ENCODE measurements around the gene BET1L. TPM values are rescaled to one million over a fixed set of nuclear protein-coding genes. Genes with fewer than 3 reads are reported as not detected.
"Not testable (repeated sequence)": the region's sequence is repeated elsewhere in the genome, so short reads cannot be mapped to it uniquely, and the experiment has no call there.

Gene BET1L
- total and polyA plus RNA-seq, 12 donors, result 16.2 to 89.7 (median 45.5) TPM

DNA sequence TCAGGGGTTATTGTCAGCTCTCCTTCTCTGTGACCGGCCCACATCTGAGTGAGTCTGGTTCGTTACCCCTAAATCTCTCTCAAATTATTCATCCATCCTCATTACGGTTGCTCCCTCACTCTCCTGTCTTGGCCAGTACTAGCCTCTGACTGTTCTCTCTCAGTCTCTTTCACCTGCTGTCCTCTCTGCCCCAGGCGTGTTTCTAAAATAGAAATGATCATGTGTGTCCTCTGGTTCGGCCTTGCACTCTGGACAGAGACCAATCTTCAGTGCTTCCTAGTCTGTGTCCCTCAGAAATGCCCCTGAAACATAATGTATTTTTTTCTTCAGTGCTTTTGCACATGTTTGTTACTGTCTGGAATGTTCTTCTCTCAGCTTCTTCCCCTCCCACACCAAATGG lies 34.4 kb upstream of the BET1L start:
- Histone ChIP-seq H3K36me3 (replicated peaks in 1 of 2) (peaks cover 0 to 45% of the 10 kb centered on the region in 2 donors), H3K27me3 (no peaks in the 10 kb centered on the region), H3K4me3 (no peak overlapping the region), H3K9me3 (replicated peaks in 1 of 3) (no peaks in the 10 kb centered on the region), H3K4me1 (replicated peaks in 1 of 2) (peaks cover 8 to 24% of the 10 kb centered on the region in 2 donors), H3K27ac (no peak overlapping the region)
- 67 to 80% (median 73%) methylated on average over 5 of the region's 5 CpGs for whole genome bisulfite sequencing, 4 donors
- intact Hi-C loops (cut with DNase I), result no loop called here
- peak in 1 of 7 donors; percentile 13 for DNase-seq
- TF ChIP-seq POLR2A (IDR thresholded peaks at IDR 0.05), result no peak
- no peak for TF ChIP-seq CTCF (IDR thresholded peaks at IDR 0.05)

GRCh38 chr11:240315-240714 lies 33.1 kb upstream of the BET1L start:
- no peaks in the 10 kb centered on the region for H3K27me3 ChIP-seq
- H3K36me3 ChIP-seq (replicated peaks in 1 of 2), result peaks cover 0 to 35% of the 10 kb centered on the region in 2 donors
- no peak overlapping the region for H3K4me3 ChIP-seq
- H3K9me3 ChIP-seq (replicated peaks in 1 of 3), result no peaks in the 10 kb centered on the region
- H3K27ac ChIP-seq, result no peak overlapping the region
- intact Hi-C loops (cut with DNase I), result no loop called here
- no peak for TF ChIP-seq POLR2A (IDR thresholded peaks at IDR 0.05)
- TF ChIP-seq CTCF (IDR thresholded peaks at IDR 0.05), result no peak
- 32 to 53% (median 49%) methylated on average over 1 of the region's 1 CpG for WGBS, 4 donors
- no peak for DNase-seq
- H3K4me1 ChIP-seq (replicated peaks in 1 of 2), result peaks cover 12 to 28% of the 10 kb centered on the region in 2 donors

DNA sequence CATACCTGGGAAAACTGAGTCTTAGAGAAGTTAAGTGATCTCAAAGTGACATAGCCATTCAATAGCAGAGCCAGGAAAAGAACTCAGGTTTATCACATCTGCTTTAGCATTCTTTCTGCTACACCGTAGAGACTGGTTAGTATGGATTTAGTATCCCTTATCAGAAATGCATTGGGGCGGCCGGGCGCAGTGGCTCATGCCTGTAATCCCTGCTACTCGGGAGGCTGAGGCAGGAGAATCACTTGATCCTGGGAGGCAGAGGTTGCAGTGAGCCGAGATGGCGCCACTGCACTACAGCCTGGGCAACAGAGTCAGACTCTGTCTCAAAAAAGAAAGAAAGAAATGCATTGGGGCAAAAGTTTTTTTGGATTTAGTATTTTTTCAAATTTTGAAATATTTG lies 31.1 kb upstream of the BET1L start:
- H3K4me3 ChIP-seq; H3K27me3 ChIP-seq; H3K9me3 ChIP-seq (replicated peaks in 1 of 3); intact Hi-C loops (cut with DNase I); H3K27ac ChIP-seq: not testable (repeated sequence)
- Histone ChIP-seq H3K4me1 (replicated peaks in 1 of 2) (peaks cover 17 to 34% of the 10 kb centered on the region in 2 donors), H3K36me3 (replicated peaks in 1 of 2) (peaks cover 0 to 17% of the 10 kb centered on the region in 2 donors)
- peak in 1 of 7 donors; percentile 45 for DNase-seq
- 85 to 90% (median 88%) methylated on average over 7 of the region's 7 CpGs for WGBS, 4 donors

GRCh38 chr11:236774-237767 lies 29.9 kb upstream of the BET1L start, which contains the start of gene PSMD13:
Gene PSMD13 (plus strand): TSS chr11:236976. CDS start chr11:237050, 74 bp downstream.
- peak in 1 of 6 experiments; percentile 2 for TF ChIP-seq CTCF (IDR thresholded peaks at IDR 0.05)
- peak; percentile 23 to 37 for TF ChIP-seq POLR2A (IDR thresholded peaks at IDR 0.05)
- peaks cover 17 to 34% of the 10 kb centered on the region in 2 donors for H3K4me1 ChIP-seq (replicated peaks in 1 of 2)
- intact Hi-C loops (cut with DNase I), result no loop called here
- WGBS, 4 donors, result 1 to 6% (median 2%) methylated on average over 16 to 62 of the region's 62 CpGs
- H3K4me3 ChIP-seq, result peak within 1 kb of the TSS; percentile 67 to 99 (median 90)
- no peaks in the 10 kb centered on the region for H3K27me3 ChIP-seq
- DNase-seq, result peak; percentile 81 to 90 (median 83)
- no peaks in the 10 kb centered on the region for H3K9me3 ChIP-seq (replicated peaks in 1 of 3)
- peaks cover 0 to 7% of the 10 kb centered on the region in 2 donors for H3K36me3 ChIP-seq (replicated peaks in 1 of 2)
- peak within 1 kb of the TSS; percentile 55 to 98 (median 95) for H3K27ac ChIP-seq
